T47D (cell line): ENCODE data around the gene AXIN2.

Experiments used
- DNase-seq, 2 experiments: peaks; one replicate each; pipeline versions ENCODE4 v3.0.0 to v3.0.0-alpha.2; 2011 to 2012; ENCODE audit warnings: low read depth in 1 of 2, low spot score in 1 of 2
- JUND ChIP-seq: IDR thresholded peaks from 2 replicates; pipeline ENCODE4 v1.6.1; 2012; ENCODE audit warnings: low read depth
- in situ Hi-C: cut with HindIII; loops from 2 replicates; pipeline ENCODE4 v1.10.0; 2016; ENCODE audit warnings: low sequenced_read_pairs, low pct_unique_long_range_greater_than_20kb

Gene AXIN2

DNA sequence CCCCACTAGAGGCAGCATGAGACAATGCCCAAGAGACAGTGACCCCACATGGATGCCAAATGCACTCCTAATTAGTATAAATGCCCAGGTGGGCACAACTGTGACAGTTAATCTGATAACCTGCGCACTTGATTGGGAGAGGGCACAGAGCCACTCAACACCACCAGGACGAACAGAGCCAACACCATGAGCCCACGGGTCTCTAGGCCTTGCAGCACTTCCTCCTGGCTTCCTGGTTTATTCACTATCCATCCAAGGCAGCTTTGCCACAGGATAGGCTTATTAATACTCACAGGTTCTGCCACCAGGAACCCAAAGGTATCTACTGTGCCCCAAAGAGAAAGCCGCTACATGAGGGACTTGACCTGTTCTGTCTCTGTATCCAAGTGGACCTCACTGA lies 14.9 kb downstream of the AXIN2 start:
- DNase-seq: no peak
- in situ Hi-C loops: no loop called here
- no peak for TF ChIP-seq JUND

GRCh38 chr17:65545705-65546523 lies 15.5 kb downstream of the AXIN2 start:
- in situ Hi-C loops: no loop called here

GRCh38 chr17:65544672-65545071 lies 16.8 kb downstream of the AXIN2 start:
- in situ Hi-C loops: no loop called here
- TF ChIP-seq JUND: no peak
- no peak for DNase-seq

More at GRCh38 chr17:65545705-65546523, 15.5 kb downstream of the AXIN2 start:
- no peak for DNase-seq
- no peak for TF ChIP-seq JUND

DNA sequence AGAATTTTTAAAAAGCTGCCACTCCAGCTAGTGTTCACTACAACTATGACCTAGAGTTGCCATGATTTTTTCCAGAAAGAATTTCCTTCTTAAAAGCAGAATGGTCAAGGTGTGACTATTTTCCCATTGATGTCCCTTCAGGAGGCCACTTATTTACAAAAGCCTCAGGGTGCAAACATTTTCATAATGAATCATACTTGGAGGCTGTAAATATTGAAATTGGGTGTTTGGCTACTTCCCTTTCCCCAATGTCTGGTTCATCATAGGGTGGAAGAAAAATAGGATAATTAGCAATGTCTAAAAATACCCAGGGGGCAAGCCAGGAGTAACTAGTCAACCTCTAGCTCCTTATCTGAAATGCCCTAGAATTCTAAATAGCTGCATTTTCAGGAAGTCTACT lies 18.8 kb downstream of the AXIN2 start:
- DNase-seq: peak in 1 of 2 experiments; percentile 74
- peak; percentile 50 for TF ChIP-seq JUND
- in situ Hi-C loops: no loop called here

GRCh38 chr17:65542067-65542466 lies 19.4 kb downstream of the AXIN2 start:
- TF ChIP-seq JUND: no peak
- in situ Hi-C loops: no loop called here
- DNase-seq: no peak

GRCh38 chr17:65541453-65541852 lies 20.0 kb downstream of the AXIN2 start:
- in situ Hi-C loops: no loop called here
- TF ChIP-seq JUND: no peak
- no peak for DNase-seq

- TF ChIP-seq JUND: no peak
- DNase-seq: no peak
- in situ Hi-C loops: no loop called here
Measured at GRCh38 chr17:65539630-65540266, 21.7 kb downstream of the AXIN2 start.

- in situ Hi-C loops: no loop called here
- DNase-seq: no peak
- TF ChIP-seq JUND: no peak
Measured at GRCh38 chr17:65538675-65539529, 22.5 kb downstream of the AXIN2 start.

DNA sequence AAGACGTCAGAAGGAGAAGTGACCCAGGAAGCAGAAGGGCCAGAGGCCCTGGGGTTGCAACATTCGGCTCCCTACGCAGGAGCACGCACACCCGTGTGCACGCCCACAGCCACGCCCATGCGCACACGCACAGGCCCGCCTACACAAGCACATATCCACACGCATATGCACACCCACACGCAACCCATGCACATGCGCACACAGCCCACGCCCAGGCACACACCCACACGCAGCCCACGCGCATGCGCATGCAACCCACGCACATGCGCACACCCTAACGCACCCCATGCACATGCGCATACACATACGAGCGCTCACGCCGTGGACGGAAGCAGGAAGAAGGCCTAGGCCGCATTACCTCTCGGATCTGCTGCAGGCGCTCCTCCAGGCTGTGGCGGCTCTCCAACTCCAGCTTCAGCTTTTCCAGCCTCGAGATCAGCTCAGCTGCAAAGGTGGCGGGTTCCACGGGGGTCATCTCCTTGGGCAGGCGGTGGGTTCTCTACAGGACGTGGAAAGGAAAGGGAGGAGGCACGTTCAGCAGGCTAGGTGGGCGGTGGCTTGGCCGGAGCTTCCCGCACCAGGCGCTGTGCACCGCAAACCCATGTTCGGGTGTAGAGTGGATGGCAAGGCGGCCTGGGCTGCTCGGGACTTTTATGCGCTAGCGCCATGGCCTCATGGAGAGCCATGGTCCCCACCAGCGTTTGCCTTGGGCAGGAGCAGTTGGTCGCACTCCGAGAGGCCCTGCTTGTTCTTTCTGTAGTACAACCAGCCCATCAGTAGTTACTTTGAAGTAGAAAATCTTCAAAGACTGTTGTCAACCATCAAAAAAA lies 23.4 kb downstream of the AXIN2 start:
- TF ChIP-seq JUND: no peak
- DNase-seq: no peak
- in situ Hi-C loops: no loop called here

DNA sequence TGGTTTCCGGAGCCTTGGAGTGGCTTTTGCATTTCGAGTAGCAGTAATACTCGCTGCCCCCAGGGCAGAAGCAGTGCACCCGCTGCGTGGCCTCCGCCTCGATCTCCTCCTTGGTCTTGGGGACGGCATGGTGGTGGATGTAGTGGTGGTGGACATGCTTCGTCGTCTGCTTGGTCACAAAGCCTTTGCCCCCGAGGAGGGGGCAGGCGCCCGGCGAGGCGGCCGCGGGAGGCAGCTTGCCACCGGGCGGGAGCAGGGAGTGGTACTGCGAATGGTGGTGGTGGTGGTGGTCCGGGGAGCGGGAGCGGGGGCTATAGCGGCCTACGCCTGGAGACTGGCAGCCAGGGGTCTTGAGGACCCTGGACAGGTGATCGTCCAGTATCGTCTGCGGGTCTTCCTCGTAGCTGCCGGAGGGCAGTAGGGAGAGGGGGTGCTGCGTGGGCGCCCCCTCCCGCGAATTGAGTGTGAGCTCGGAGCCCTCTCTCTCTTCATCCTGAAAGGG lies 24.1 kb downstream of the AXIN2 start:
- no peak for DNase-seq
- in situ Hi-C loops: no loop called here
- TF ChIP-seq JUND: no peak

GRCh38 chr17:65536573-65537342 lies 24.7 kb downstream of the AXIN2 start:
- DNase-seq: no peak
- no peak for TF ChIP-seq JUND
- in situ Hi-C loops: no loop called here
